Gastrocnemius medialis (tissue), 4 donors: ENCODE data around the gene PPP1R16B. TPM values are rescaled to one million over a fixed set of nuclear protein-coding genes. Genes with fewer than 3 reads are reported as not detected.

Source experiments
- ATAC-seq, 2 donors: fragments of 150-250 bp; one replicate each; pipeline ENCODE4 v1.9.1; 2016
- DNase-seq, 2 donors: peaks; one replicate each; pipeline ENCODE4 v3.0.0-alpha.2; 2019
- H3K27ac ChIP-seq, 4 donors: fragments of 200-600 bp; sonication (generic); 1 replicate in 1 of 4; 2 replicates in 3 of 4; pipeline ENCODE4 v1.5.1; 2016 to 2018; ENCODE audit warnings: mild to moderate bottlenecking in 2 of 4, moderate library complexity in 1 of 4
- H3K27me3 ChIP-seq, 3 donors: fragments of 200-600 bp; sonication (generic) in 2 of 3; 1 replicate in 1 of 3; 2 replicates in 2 of 3; pipeline versions ENCODE4 v1.5.1 to v1.6.0; 2016 to 2019; ENCODE audit warnings: mild to moderate bottlenecking in 1 of 3, moderate library complexity in 1 of 3
- H3K36me3 ChIP-seq, 2 donors: fragments of 200-600 bp; sonication (generic) in 1 of 2; one replicate each; pipeline ENCODE4 v1.5.1; 2017 to 2018
- H3K4me1 ChIP-seq, 2 donors: fragments of 200-600 bp; sonication (generic) in 1 of 2; one replicate each; pipeline ENCODE4 v1.5.1; 2016 to 2017; ENCODE audit warnings: mild to moderate bottlenecking in 2 of 2
- H3K4me3 ChIP-seq, 4 donors: fragments of 200-600 bp; sonication (generic) in 3 of 4; 1 replicate in 1 of 4; 2 replicates in 3 of 4; pipeline ENCODE4 v1.5.1; 2016 to 2019; ENCODE audit warnings: mild to moderate bottlenecking in 2 of 4
- H3K9me3 ChIP-seq, 3 donors: fragments of 200-600 bp; sonication (generic) in 2 of 3; 1 replicate in 1 of 3; 2 replicates in 2 of 3; pipeline ENCODE4 v1.5.1; 2016 to 2019
- POLR2A ChIP-seq, 2 donors: fragments of 450-650 bp; IDR thresholded peaks; one replicate each; pipeline ENCODE4 v1.6.1; 2017; ENCODE audit warnings: antibody characterized with exemption in 2 of 2, mild to moderate bottlenecking in 2 of 2, moderate library complexity in 2 of 2
- in situ Hi-C, 4 donors: fragments of 200-750 bp; cut with MboI; loops; one replicate each; pipeline versions ENCODE4 v1.15.0 to v1.8.0; 2017; ENCODE audit warnings: low sequenced_read_pairs in 4 of 4
- intact Hi-C: fragments of 100-400 bp; cut with DNase I; formaldehyde crosslinking; loops from one replicate; pipeline ENCODE4 v1.15.1; 2023; ENCODE audit warnings: low total_unique reads
- total RNA-seq, 4 donors: library from RNA; depleted of rRNA; stranded (reverse); fragments of >200 nt; gene quantifications; one replicate each; pipeline versions ENCODE4 v1.1.0 to v1.2.3, GENCODE V29; 2016
- TF ChIP-seq, protein P1 (sequence below), 5 experiments: fragments of 450-650 bp in 3 of 5; fragments of 200-600 bp in 2 of 5; sonication (generic) in 2 of 5; IDR thresholded peaks in 4 of 5; conservative IDR thresholded peaks in 1 of 5; 1 replicate in 4 of 5; 2 replicates in 1 of 5; pipeline ENCODE4 v1.5.1; 2016 to 2019; ENCODE audit warnings: antibody characterized with exemption in 5 of 5, mild to moderate bottlenecking in 3 of 5, moderate library complexity in 3 of 5

PPP1R16B gene
- total RNA-seq, 4 donors from 2014 or later = 0.16 to 2.4 (median 0.59) TPM

DNA sequence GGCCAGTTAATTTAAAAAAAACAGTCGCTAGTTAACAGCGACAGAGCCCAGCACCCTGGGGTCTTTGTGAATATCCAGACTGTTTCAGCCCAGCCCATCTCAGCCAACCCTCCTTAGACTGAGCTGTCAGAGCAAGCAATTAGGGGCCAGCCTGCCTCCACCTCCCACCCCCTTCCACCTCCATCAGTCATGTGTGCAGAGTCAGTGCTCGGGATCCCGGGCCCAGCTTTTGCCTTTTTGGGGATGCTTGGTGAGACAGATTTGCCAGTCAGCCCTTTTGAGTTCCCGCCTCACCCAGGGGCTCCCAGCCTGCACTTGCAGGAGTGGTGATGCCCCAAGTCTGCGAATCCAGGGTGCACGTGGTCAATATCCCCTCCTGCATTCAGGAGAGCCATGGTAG, 114.2 kb downstream of the PPP1R16B start:
- no peaks in the 10 kb centered on the region for H3K36me3 ChIP-seq
- intact Hi-C loops (no loop called here), in situ Hi-C loops (no loop called here)
- H3K4me3 ChIP-seq = no peak overlapping the region
- TF ChIP-seq POLR2A (IDR thresholded peaks at IDR 0.05) = no peak
- TF ChIP-seq, protein P1, sequence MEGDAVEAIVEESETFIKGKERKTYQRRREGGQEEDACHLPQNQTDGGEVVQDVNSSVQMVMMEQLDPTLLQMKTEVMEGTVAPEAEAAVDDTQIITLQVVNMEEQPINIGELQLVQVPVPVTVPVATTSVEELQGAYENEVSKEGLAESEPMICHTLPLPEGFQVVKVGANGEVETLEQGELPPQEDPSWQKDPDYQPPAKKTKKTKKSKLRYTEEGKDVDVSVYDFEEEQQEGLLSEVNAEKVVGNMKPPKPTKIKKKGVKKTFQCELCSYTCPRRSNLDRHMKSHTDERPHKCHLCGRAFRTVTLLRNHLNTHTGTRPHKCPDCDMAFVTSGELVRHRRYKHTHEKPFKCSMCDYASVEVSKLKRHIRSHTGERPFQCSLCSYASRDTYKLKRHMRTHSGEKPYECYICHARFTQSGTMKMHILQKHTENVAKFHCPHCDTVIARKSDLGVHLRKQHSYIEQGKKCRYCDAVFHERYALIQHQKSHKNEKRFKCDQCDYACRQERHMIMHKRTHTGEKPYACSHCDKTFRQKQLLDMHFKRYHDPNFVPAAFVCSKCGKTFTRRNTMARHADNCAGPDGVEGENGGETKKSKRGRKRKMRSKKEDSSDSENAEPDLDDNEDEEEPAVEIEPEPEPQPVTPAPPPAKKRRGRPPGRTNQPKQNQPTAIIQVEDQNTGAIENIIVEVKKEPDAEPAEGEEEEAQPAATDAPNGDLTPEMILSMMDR (IDR thresholded peaks at IDR 0.05 in 4 of 5, conservative IDR thresholded peaks at IDR 0.05 in 1 of 5) = no peak
- no peak for ATAC-seq
- no peaks in the 10 kb centered on the region for H3K27me3 ChIP-seq
- no peaks in the 10 kb centered on the region for H3K4me1 ChIP-seq
- DNase-seq = no peak
- H3K9me3 ChIP-seq = no peaks in the 10 kb centered on the region
- H3K27ac ChIP-seq = no peak overlapping the region

DNA sequence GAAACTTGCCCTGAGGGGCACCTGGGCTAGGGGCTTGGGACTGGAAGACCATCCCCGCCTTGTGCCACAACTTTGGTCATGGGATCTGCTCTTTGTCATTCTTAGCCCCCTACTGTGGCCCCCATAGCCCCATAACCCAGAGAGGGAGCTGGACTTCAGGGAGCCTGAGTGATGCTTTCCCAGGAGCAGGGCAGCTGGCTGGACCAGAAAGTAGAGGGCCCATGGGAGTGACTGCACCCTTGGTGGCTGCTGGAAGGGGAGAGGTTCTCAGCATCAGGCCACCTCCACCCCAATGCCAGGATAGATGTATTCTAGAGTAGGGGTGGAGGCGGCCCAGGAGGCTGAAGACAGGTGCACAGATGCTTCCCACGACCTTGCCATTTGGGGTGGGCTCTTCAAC, 114.9 kb downstream of the PPP1R16B start:
- intact Hi-C loops = no loop called here
- H3K4me1 ChIP-seq = no peaks in the 10 kb centered on the region
- in situ Hi-C loops = no loop called here
- ATAC-seq = no peak
- no peak overlapping the region for H3K27ac ChIP-seq
- H3K27me3 ChIP-seq = no peaks in the 10 kb centered on the region
- H3K36me3 ChIP-seq = no peaks in the 10 kb centered on the region
- H3K4me3 ChIP-seq = no peak overlapping the region
- no peak for DNase-seq
- H3K9me3 ChIP-seq = no peaks in the 10 kb centered on the region
- no peak for TF ChIP-seq POLR2A (IDR thresholded peaks at IDR 0.05)
- TF ChIP-seq, protein P1 (IDR thresholded peaks at IDR 0.05 in 4 of 5, conservative IDR thresholded peaks at IDR 0.05 in 1 of 5) = no peak

DNA sequence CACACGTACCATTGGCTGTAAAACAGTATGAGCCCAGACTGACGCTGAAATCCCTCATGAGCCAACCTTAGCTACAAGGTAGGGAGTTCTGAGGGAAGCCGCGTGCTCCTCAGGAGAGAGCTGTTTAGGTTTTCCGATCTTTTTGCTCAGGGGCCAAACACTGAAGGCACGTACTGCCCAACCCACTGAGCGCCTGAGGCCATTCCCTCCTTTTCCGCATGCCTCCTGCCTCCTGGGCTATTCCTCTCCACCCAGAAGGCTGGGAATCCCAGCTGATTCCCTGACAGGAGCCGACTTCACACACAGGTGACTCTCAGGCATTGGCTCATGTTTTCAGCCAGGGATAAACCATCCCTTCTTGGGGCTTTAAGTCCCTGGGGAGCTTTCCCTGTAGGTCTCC, 115.4 kb downstream of the PPP1R16B start:
- Histone ChIP-seq H3K36me3 (no peaks in the 10 kb centered on the region), H3K27ac (no peak overlapping the region), H3K9me3 (no peaks in the 10 kb centered on the region), H3K4me1 (no peaks in the 10 kb centered on the region), H3K27me3 (no peaks in the 10 kb centered on the region), H3K4me3 (no peak overlapping the region)
- no peak for ATAC-seq
- DNase-seq = no peak
- in situ Hi-C loops = no loop called here
- no peak for TF ChIP-seq POLR2A (IDR thresholded peaks at IDR 0.05)
- TF ChIP-seq, protein P1 (IDR thresholded peaks at IDR 0.05 in 4 of 5, conservative IDR thresholded peaks at IDR 0.05 in 1 of 5) = no peak
- intact Hi-C loops = no loop called here

DNA sequence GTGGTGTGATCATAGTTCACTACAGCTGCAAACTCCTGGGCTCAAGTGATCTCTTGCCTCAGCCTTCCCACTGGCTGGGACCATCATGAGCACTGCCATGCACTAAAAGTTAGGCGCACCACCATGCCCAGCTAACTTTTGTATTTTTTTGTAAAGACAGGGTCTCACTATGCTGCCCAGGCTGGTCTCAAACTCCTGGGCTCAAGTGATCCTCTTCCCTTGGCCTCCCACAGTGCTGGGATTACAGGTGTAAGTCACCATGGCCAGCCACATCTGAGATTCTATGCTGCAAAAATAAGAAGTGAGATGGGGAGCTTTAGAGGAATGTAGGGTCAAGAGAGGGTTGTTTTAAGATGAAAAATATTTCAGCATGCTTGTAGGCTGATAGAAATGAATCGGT, 119.2 kb downstream of the PPP1R16B start:
- H3K4me1 ChIP-seq = peaks cover 5 to 11% of the 10 kb centered on the region in 2 donors
- TF ChIP-seq, protein P1 (IDR thresholded peaks at IDR 0.05 in 4 of 5, conservative IDR thresholded peaks at IDR 0.05 in 1 of 5) = no peak
- no peak for TF ChIP-seq POLR2A (IDR thresholded peaks at IDR 0.05)
- intact Hi-C loops = no loop called here
- in situ Hi-C loops = no loop called here
- H3K36me3 ChIP-seq = no peaks in the 10 kb centered on the region
- peaks cover 3 to 10% (median 7%) of the 10 kb centered on the region in 3 donors for H3K27me3 ChIP-seq
- H3K27ac ChIP-seq = no peak overlapping the region
- H3K9me3 ChIP-seq = no peaks in the 10 kb centered on the region
- DNase-seq (no peak), ATAC-seq (no peak)
- H3K4me3 ChIP-seq = no peak overlapping the region
